ENCODE results near the gene PHKA1. TPM values are rescaled to one million over a fixed set of nuclear protein-coding genes. Genes with fewer than 3 reads are reported as not detected.

Gene PHKA1
- total and polyA plus RNA-seq, 3 experiments from 2014 or later: 4.6 to 5.0 TPM; not detected in 1

Other genes starting within 250 kb of the PHKA1 start
- gene HDAC8, start 141.5 kb downstream of the PHKA1 start, total RNA-seq: 10 to 100 TPM; 17.3 to 17.8 TPM
- gene HDAC8, start 141.5 kb downstream of the PHKA1 start, polyA plus RNA-seq: 16.4 TPM
- gene DMRTC1B, start 62.6 kb upstream of the PHKA1 start, total RNA-seq: not detected
- 0.92 TPM for gene DMRTC1B, start 62.6 kb upstream of the PHKA1 start, polyA plus RNA-seq
- gene FAM236B, start 68.4 kb upstream of the PHKA1 start, total RNA-seq: not detected
- gene FAM236B, start 68.4 kb upstream of the PHKA1 start, polyA plus RNA-seq: not detected
- gene FAM236D, start 93.9 kb upstream of the PHKA1 start, total RNA-seq: not detected
- not detected for gene FAM236D, start 93.9 kb upstream of the PHKA1 start, polyA plus RNA-seq
- not detected for gene FAM236C, start 198.3 kb upstream of the PHKA1 start, total RNA-seq
- gene FAM236C, start 198.3 kb upstream of the PHKA1 start, polyA plus RNA-seq: not detected
- gene FAM236A, start 223.9 kb upstream of the PHKA1 start, total RNA-seq: not detected
- not detected for gene FAM236A, start 223.9 kb upstream of the PHKA1 start, polyA plus RNA-seq
- gene DMRTC1, start 229.5 kb upstream of the PHKA1 start, total RNA-seq: not detected
- gene DMRTC1, start 229.5 kb upstream of the PHKA1 start, polyA plus RNA-seq: not detected